GM18951 (cell line): ENCODE measurements around the gene NPC1L1.

ENCODE experiments used
- POLR2A ChIP-seq: IDR thresholded peaks from 4 replicates; pipeline ENCODE4 v1.6.1; 2011; ENCODE audit warnings: mild to moderate bottlenecking; ENCODE audit not compliant: insufficient read length, insufficient read depth; ENCODE audit errors: extremely low read depth
- in situ Hi-C: fragments of 300-500 bp; cut with MboI; formaldehyde crosslinking; loops from one replicate; pipeline ENCODE4 v1.12.0; 2022; ENCODE audit warnings: low sequenced_read_pairs, mixed read lengths, inconsistent platforms; ENCODE audit not compliant: unreplicated experiment

The NPC1L1 gene

DNA sequence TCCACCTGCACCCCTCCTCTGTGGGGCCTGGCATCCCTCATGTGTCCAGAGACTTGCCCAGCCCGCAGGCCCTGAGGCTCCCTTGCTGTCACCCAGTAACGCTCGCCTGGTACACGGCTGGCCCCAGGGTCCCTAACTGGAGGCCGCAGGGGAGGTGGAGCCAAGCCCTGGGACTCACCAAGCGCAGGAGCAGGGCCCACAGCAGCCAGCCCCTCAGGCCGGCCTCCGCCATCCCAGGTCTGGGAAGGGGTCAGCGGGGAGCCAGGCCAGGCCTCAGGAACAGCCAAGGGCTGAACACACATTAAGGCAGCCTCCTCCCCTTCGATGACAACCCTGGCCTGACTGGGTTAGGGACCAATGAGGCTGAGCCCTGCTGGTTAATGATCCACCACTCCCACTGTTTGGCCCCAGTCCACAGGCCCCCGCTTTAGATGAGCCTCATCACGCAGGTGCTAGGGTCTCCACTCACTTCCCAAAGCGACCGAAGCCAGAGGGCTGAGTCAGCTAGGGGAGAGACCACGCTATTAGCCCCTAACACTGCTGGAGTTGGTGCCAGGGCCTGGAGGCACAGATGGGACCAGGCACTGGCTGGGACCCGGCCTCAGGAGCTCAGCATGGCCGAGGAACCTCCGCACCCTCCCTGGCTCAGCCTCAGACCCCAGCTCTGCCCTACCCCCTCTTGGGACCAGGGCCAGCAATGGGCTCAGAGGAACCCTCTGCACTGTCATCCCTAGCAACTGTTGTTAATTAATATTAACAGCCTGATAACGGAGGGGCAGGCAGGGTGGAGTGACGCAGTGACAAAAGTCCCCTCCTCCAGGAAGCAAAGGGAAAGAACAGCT lies at the start of gene NPC1L1:
Gene NPC1L1 (minus strand): TSS at position 303 of the 842 bp plus-strand sequence. CDS start 71 bp downstream, at position 232.
- no peak for TF ChIP-seq POLR2A

GRCh38 chr7:44590910-44591309 lies 49.8 kb upstream of the NPC1L1 start:
- in situ Hi-C loops = loop anchor here (25.0 kb wide), 1 partner anchor 546 kb away; no protein-coding TSS in a partner anchor
- no peak for TF ChIP-seq POLR2A

More for the DNA sequence above, at the start of gene NPC1L1:
- in situ Hi-C loops = no loop called here

GRCh38 chr7:44587843-44588711 lies 46.9 kb upstream of the NPC1L1 start:
- TF ChIP-seq POLR2A = no peak
- in situ Hi-C loops = loop anchor here (25.0 kb wide), 1 partner anchor 549 kb away; no protein-coding TSS in a partner anchor

GRCh38 chr7:44583146-44583865 lies 42.2 kb upstream of the NPC1L1 start:
- in situ Hi-C loops = loop anchor here (25.0 kb wide), 1 partner anchor 554 kb away; no protein-coding TSS in a partner anchor
- TF ChIP-seq POLR2A = no peak

DNA sequence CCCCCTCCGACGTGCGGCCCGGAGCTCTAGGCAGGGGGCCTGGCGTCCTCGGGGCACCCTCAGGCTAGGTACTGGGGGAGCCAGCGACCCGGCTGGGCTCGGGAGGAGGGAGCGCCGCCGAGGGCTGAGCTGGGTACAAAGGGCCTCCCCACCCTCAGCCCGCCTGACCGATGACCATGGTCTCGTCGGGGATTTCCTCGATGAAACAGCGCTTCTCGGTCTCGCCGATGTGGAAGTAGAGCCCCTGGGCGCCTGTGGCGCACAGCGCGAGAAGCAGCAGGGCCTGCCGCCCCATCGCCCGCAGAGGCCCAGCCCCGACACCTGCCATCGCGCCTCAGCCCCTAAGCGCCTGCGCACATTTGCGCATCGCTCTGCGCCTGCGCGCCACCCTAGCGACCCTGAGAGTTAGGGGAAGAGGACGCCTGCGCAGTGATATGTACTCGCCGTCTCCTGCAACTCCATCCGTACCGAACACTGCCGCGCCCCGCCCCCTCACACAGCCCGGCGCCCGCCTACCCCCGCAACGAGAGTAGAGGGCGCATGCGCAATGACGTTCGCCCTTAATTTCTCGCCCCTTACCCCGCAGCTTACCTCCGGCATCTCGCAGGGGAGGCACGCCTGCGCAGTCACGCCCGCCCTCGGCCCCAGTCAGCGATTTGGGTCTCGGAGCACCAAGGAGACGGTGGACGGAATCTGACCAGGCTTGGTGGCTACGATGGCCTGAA lies 40.9 kb upstream of the NPC1L1 start, which contains the start of gene TMED4:
Gene TMED4 (minus strand): TSS at position 353 of the 725 bp plus-strand sequence. CDS start 25 bp downstream, at position 328.
- in situ Hi-C loops = loop anchor here (25.0 kb wide), 1 partner anchor 555 kb away; no protein-coding TSS in a partner anchor
- peak; percentile 98 for TF ChIP-seq POLR2A

- in situ Hi-C loops = loop anchor here (25.0 kb wide), 1 partner anchor 556 kb away; no protein-coding TSS in a partner anchor
- no peak for TF ChIP-seq POLR2A
Measured at GRCh38 chr7:44580945-44581878, 40.1 kb upstream of the NPC1L1 start.

DNA sequence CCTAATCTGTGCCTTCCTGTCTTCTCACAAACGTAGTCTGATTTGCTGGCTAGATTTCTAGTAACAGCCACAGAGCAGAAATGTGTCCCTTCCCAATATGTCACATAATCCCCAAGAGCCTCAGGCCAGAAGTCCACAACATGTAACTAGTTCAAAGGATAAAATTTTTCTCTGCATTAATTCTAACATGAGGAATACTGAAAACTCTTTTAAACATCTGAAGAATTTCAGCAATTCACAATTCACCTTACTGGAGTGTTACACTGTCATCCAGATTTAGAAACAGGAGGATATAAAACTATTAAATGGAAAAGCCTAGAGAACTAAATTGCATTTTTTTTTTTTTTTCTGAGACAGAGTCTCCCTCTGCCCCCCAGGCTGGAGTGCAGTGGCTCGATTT lies 35.1 kb upstream of the NPC1L1 start:
- in situ Hi-C loops = loop anchor here (25.0 kb wide), 1 partner anchor 561 kb away; no protein-coding TSS in a partner anchor
- no peak for TF ChIP-seq POLR2A

DNA sequence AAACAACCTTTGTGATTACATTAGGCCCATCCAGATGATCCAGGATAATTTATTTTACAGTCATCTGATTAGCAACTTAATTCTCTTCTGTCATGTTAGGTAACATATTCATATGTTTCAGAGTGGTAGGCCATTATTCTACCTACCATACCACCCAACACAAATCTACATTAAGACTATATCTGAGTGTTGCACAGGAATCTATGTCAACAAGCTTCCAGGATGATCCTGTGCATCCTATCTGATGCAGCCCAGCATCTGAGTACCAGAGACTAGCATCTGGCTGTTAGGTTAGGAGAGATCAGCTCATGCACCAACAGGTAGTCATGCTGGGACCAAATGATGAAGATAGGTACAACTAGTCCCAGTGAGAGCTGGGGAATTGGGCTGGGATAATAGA lies 33.9 kb upstream of the NPC1L1 start:
- no peak for TF ChIP-seq POLR2A
- in situ Hi-C loops = loop anchor here (25.0 kb wide), 1 partner anchor 562 kb away; no protein-coding TSS in a partner anchor

GRCh38 chr7:44574287-44574872 lies 33.2 kb upstream of the NPC1L1 start:
- in situ Hi-C loops = no loop called here
- TF ChIP-seq POLR2A = no peak

- peak; percentile 98 for TF ChIP-seq POLR2A
- in situ Hi-C loops = no loop called here
Measured at GRCh38 chr7:44573464-44574286, 32.5 kb upstream of the NPC1L1 start, which contains the start of gene DDX56. Gene DDX56 (minus strand): TSS chr7:44573908. CDS start chr7:44573895, 13 bp downstream.
